Measurements from ENCODE around the gene IGFALS.

IGFALS gene

GRCh38 chr16:1790261-1790610, 3.3 kb downstream of the IGFALS start:
- Histone ChIP-seq H3K36me3 (ENCODE audit: insufficient read depth) (no peaks in the 10 kb centered on the region), H3K27me3 (ENCODE audit: insufficient read depth, low read depth) (no peaks in the 10 kb centered on the region), H4K20me1 (ENCODE audit: insufficient read depth) (no peaks in the 10 kb centered on the region), H2AFZ (ENCODE audit: low read depth) (no peak overlapping the region), H3K27ac (no peak overlapping the region), H3K9ac (no peak overlapping the region), H3K79me2 (ENCODE audit: insufficient read depth, low read depth) (peaks cover 12% of the 10 kb centered on the region), H3K4me2 (no peak overlapping the region), H3K4me3 (IDR thresholded peaks at IDR 0.05; ENCODE audit: insufficient read depth, low read depth, low read length) (no peak overlapping the region), H3K4me1 (ENCODE audit: low read depth, poor library complexity, severe bottlenecking) (no peaks in the 10 kb centered on the region)
- TF ChIP-seq CTCF (conservative IDR thresholded peaks at IDR 0.05; ENCODE audit: low read depth, low read length) = no peak

- Histone ChIP-seq H3K79me2 (ENCODE audit: insufficient read depth, low read depth) (peaks cover 17% of the 10 kb centered on the region), H3K9ac (no peak overlapping the region), H4K20me1 (ENCODE audit: insufficient read depth) (no peaks in the 10 kb centered on the region), H3K27me3 (ENCODE audit: insufficient read depth, low read depth) (no peaks in the 10 kb centered on the region), H2AFZ (ENCODE audit: low read depth) (no peak overlapping the region), H3K4me2 (no peak overlapping the region), H3K36me3 (ENCODE audit: insufficient read depth) (no peaks in the 10 kb centered on the region), H3K4me3 (IDR thresholded peaks at IDR 0.05; ENCODE audit: insufficient read depth, low read depth, low read length) (no peak overlapping the region), H3K27ac (no peak overlapping the region), H3K4me1 (ENCODE audit: low read depth, poor library complexity, severe bottlenecking) (no peaks in the 10 kb centered on the region)
- TF ChIP-seq CTCF (conservative IDR thresholded peaks at IDR 0.05; ENCODE audit: low read depth, low read length) = no peak
Measured at GRCh38 chr16:1789643-1790045, 3.9 kb downstream of the IGFALS start.

- Histone ChIP-seq H3K36me3 (ENCODE audit: insufficient read depth) (no peaks in the 10 kb centered on the region), H2AFZ (ENCODE audit: low read depth) (no peak overlapping the region), H3K27ac (no peak overlapping the region), H4K20me1 (ENCODE audit: insufficient read depth) (no peaks in the 10 kb centered on the region), H3K4me1 (ENCODE audit: low read depth, poor library complexity, severe bottlenecking) (peaks cover 7% of the 10 kb centered on the region), H3K4me3 (IDR thresholded peaks at IDR 0.05; ENCODE audit: insufficient read depth, low read depth, low read length) (no peak overlapping the region), H3K79me2 (ENCODE audit: insufficient read depth, low read depth) (peaks cover 27% of the 10 kb centered on the region), H3K4me2 (no peak overlapping the region), H3K9ac (no peak overlapping the region), H3K27me3 (ENCODE audit: insufficient read depth, low read depth) (no peaks in the 10 kb centered on the region)
- no peak for TF ChIP-seq CTCF (conservative IDR thresholded peaks at IDR 0.05; ENCODE audit: low read depth, low read length)
Measured at GRCh38 chr16:1788708-1789100, 4.8 kb downstream of the IGFALS start.

GRCh38 chr16:1788095-1788707, 5.3 kb downstream of the IGFALS start:
- Histone ChIP-seq H3K4me3 (IDR thresholded peaks at IDR 0.05; ENCODE audit: insufficient read depth, low read depth, low read length) (no peak overlapping the region), H2AFZ (ENCODE audit: low read depth) (no peak overlapping the region), H3K36me3 (ENCODE audit: insufficient read depth) (no peaks in the 10 kb centered on the region), H3K9ac (no peak overlapping the region), H4K20me1 (ENCODE audit: insufficient read depth) (no peaks in the 10 kb centered on the region), H3K27ac (no peak overlapping the region), H3K27me3 (ENCODE audit: insufficient read depth, low read depth) (no peaks in the 10 kb centered on the region), H3K4me2 (no peak overlapping the region), H3K4me1 (ENCODE audit: low read depth, poor library complexity, severe bottlenecking) (peaks cover 7% of the 10 kb centered on the region), H3K79me2 (ENCODE audit: insufficient read depth, low read depth) (peaks cover 32% of the 10 kb centered on the region)
- no peak for TF ChIP-seq CTCF (conservative IDR thresholded peaks at IDR 0.05; ENCODE audit: low read depth, low read length)
